PFSK-1 (cell line): ENCODE results near the gene SMCO3.

Source experiments
- FOXP2 ChIP-seq: optimal IDR thresholded peaks from 2 replicates; pipeline ENCODE3; 2011; ENCODE audit warnings: borderline replicate concordance, control low read depth, inconsistent platforms; ENCODE audit not compliant: insufficient read depth; ENCODE audit errors: extremely low read length, extremely low read depth
- POLR2AphosphoS5 ChIP-seq: IDR thresholded peaks from 2 replicates; pipeline ENCODE4 v1.6.1; 2012; ENCODE audit warnings: low read depth, mild to moderate bottlenecking, control low read depth, low read length, moderate library complexity
- SIN3A ChIP-seq: IDR thresholded peaks from 2 replicates; pipeline ENCODE4 v1.6.1; 2012; ENCODE audit warnings: mild to moderate bottlenecking, low read length, moderate library complexity, borderline replicate concordance; ENCODE audit not compliant: insufficient read depth
- TAF1 ChIP-seq: IDR thresholded peaks from 2 replicates; pipeline ENCODE4 v1.6.1; 2012; ENCODE audit warnings: low read length, control low read depth, borderline replicate concordance; ENCODE audit not compliant: insufficient read depth
- TF ChIP-seq, protein P1 (sequence below), 2 experiments: IDR thresholded peaks; 2 replicates each; pipeline versions ENCODE4 v1.6.1 to v1.8.0; 2011 to 2012; ENCODE audit warnings: low read depth in 2 of 2, low read length in 2 of 2, control low read depth in 1 of 2, inconsistent platforms in 1 of 2, mild to moderate bottlenecking in 1 of 2, moderate library complexity in 1 of 2; ENCODE audit not compliant: insufficient read depth in 1 of 2

The SMCO3 gene

DNA sequence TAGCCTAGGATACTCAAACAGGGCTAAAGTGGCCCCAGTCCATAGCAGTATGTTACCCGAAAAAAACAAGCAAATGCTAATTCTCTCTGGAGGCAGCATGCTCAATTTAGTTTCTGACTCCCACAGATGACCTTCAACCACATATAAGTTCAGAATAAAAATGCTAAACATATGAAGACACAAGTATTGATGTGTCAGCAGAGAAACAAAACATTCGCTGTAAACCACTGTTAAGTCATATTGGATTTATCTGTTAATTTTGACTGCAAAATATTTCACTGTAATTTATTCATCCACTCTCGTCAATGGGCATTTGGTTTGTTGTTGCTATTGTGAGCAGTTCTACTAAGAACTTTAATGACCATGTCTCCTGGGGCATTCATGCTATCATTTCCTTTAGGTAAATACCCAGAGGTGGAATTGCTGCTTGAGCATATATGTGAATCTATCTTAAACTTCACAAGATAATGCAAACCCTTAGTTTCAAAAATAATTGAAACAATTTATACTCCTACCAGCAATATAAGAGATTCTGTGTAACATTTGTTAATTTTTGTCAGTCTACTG is 47.2 kb downstream of the SMCO3 start:
- TF ChIP-seq, protein P1, sequence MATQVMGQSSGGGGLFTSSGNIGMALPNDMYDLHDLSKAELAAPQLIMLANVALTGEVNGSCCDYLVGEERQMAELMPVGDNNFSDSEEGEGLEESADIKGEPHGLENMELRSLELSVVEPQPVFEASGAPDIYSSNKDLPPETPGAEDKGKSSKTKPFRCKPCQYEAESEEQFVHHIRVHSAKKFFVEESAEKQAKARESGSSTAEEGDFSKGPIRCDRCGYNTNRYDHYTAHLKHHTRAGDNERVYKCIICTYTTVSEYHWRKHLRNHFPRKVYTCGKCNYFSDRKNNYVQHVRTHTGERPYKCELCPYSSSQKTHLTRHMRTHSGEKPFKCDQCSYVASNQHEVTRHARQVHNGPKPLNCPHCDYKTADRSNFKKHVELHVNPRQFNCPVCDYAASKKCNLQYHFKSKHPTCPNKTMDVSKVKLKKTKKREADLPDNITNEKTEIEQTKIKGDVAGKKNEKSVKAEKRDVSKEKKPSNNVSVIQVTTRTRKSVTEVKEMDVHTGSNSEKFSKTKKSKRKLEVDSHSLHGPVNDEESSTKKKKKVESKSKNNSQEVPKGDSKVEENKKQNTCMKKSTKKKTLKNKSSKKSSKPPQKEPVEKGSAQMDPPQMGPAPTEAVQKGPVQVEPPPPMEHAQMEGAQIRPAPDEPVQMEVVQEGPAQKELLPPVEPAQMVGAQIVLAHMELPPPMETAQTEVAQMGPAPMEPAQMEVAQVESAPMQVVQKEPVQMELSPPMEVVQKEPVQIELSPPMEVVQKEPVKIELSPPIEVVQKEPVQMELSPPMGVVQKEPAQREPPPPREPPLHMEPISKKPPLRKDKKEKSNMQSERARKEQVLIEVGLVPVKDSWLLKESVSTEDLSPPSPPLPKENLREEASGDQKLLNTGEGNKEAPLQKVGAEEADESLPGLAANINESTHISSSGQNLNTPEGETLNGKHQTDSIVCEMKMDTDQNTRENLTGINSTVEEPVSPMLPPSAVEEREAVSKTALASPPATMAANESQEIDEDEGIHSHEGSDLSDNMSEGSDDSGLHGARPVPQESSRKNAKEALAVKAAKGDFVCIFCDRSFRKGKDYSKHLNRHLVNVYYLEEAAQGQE (IDR thresholded peaks at IDR 0.05; ENCODE audit: insufficient read depth in 1 of 2, low read depth in 2 of 2, low read length in 2 of 2): no peak
- TF ChIP-seq SIN3A (no peak), POLR2AphosphoS5 (no peak), TAF1 (no peak), FOXP2 (no peak)

DNA sequence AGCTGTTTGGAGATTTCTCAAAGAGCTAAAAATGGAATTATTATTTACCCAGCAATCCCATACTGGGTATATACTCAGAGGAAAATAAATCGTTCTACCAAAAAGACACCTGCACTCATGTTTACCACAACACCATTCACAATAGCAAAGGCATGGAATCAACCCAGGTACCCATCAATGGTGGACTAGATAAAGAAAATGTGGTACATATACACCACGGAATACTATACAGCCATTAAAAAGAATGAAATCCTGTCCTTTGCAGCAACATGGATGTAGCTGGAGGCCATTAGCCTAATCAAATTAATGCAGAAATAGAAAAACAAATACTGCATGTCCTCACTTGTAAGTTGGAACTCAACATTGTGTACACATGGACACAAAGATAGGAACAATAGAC is 48.6 kb downstream of the SMCO3 start:
- TF ChIP-seq POLR2AphosphoS5 (no peak), FOXP2 (no peak), TAF1 (no peak), SIN3A (no peak)
- TF ChIP-seq, protein P1 (IDR thresholded peaks at IDR 0.05; ENCODE audit: insufficient read depth in 1 of 2, low read depth in 2 of 2, low read length in 2 of 2): no peak

DNA sequence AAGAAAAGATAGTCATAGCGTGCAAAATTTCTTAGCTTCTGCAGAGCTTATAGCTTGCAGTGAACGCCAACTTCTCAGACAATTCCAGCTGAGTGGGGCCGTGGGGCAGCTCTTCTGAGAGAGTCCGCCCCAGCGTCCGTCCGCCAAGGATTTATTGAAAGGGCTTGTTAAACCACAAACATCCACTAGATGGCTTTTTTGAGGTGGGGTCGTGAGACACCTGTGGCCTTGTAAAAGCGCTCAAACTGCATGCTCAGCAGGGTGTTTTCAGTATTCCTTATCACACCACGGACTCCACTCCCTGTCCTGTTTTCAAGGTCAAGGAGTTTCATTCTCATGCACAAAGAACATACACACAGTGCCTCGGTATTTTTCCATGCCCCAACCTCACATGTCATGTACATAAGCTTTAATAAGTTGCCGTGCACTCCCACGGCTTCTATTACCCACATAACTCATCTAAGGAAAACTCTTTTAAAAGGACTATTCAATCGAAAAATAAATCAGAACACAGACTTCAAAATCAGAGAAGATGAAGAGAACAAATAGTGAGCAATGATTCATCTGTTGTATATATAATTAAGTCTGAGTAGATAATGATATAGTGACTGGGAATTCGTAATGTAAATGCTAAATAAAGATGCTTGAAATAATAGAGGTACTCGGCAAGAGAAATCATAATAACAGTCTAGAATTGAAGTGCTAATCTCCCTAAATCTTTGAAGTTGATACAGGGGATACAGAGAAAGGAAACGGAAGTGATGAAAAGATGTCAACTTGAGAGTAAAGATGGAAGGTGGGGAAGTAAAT is 57.4 kb downstream of the SMCO3 start:
- no peak for TF ChIP-seq POLR2AphosphoS5
- no peak for TF ChIP-seq TAF1
- TF ChIP-seq FOXP2: no peak
